ENCODE measurements around the gene TMEM255B. TPM values are rescaled to one million over a fixed set of nuclear protein-coding genes. Genes with fewer than 3 reads are reported as not detected.

The TMEM255B gene
- total and polyA plus RNA-seq, 9 donors = 0.60 to 18.6 (median 7.9) TPM

DNA sequence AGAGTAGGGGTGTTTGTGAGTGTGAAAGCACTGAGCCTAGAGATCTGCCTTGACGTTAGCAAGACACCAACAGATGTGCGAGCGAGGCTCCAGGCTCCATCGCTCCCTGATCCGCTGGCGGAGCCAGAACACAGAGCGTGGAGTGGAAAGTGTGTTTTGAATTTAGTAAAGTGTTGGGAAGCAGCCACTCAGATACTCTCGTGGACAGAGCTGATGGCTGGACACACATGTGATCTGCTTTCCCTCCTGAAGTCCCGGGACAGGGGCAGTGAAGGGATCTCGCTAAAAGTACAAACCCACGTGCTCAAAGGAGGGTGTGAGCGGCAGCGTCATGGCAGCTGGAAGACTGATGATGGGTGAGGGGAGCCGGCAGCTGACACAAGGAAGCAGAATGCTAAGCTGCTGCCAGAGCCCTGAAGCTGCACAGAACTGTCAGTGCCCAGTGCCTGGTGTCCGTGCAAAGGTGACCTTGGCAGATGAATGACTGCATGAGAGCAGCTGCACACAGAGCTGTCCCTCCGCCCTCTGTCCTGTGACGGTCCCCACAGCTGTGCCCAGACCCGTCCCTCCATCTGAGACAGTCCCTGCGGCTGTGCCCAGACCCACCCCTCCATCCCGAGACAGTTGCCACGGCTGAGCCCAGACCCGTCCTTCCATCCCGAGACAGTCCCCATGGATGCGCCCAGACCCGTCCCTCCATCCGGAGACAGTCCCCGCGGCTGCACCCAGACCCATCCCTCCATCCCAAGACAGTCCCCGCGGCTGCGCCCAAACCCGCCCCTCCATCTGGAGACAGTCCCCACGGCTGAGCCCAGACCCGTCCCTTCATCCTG is 29.6 kb upstream of the TMEM255B start:
- Histone ChIP-seq H3K4me1 (ENCODE audit: insufficient read depth) (peaks cover 2% of the 10 kb centered on the region), H3K27me3 (no peaks in the 10 kb centered on the region), H3K36me3 (no peaks in the 10 kb centered on the region), H3K27ac (no peak overlapping the region), H3K9me3 (no peaks in the 10 kb centered on the region), H3K4me3 (no peak overlapping the region)
- intact Hi-C loops (cut with DNase I) = no loop called here
- no peak for DNase-seq
- TF ChIP-seq POLR2A (IDR thresholded peaks at IDR 0.05) (no peak), EP300 (IDR thresholded peaks at IDR 0.05) (no peak)
- TF ChIP-seq, protein P1, sequence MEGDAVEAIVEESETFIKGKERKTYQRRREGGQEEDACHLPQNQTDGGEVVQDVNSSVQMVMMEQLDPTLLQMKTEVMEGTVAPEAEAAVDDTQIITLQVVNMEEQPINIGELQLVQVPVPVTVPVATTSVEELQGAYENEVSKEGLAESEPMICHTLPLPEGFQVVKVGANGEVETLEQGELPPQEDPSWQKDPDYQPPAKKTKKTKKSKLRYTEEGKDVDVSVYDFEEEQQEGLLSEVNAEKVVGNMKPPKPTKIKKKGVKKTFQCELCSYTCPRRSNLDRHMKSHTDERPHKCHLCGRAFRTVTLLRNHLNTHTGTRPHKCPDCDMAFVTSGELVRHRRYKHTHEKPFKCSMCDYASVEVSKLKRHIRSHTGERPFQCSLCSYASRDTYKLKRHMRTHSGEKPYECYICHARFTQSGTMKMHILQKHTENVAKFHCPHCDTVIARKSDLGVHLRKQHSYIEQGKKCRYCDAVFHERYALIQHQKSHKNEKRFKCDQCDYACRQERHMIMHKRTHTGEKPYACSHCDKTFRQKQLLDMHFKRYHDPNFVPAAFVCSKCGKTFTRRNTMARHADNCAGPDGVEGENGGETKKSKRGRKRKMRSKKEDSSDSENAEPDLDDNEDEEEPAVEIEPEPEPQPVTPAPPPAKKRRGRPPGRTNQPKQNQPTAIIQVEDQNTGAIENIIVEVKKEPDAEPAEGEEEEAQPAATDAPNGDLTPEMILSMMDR (IDR thresholded peaks at IDR 0.05) = no peak
- 22 to 53% (median 27%) methylated on average over 34 of the region's 34 CpGs for WGBS, 3 donors

DNA sequence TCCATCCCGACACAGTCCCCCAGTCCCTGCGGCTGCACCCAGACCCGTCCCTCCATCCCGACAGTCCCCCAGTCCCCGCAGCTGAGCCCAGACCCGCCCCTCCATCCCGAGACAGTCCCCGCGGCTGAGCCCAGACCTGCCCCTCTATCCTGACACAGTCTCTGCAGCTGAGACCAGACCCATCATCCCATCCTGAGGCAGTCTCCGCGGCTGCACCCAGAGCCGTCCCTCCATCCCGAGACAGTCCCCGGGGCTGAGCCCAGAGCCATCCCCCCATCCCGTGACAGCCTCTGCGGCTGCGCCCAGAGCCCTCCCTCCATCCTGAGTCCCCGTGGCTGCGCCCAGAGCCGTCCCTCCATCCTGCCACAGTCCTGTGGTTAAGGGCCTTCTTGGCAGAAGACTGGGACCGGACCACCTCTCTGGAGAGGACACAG is 28.8 kb upstream of the TMEM255B start:
- H3K27me3 ChIP-seq = no peaks in the 10 kb centered on the region
- no peak overlapping the region for H3K4me3 ChIP-seq
- intact Hi-C loops (cut with DNase I) = no loop called here
- 37 to 67% (median 58%) methylated on average over 20 to 21 of the region's 21 CpGs for WGBS, 3 donors
- no peaks in the 10 kb centered on the region for H3K4me1 ChIP-seq (ENCODE audit: insufficient read depth)
- H3K27ac ChIP-seq = no peak overlapping the region
- TF ChIP-seq EP300 (IDR thresholded peaks at IDR 0.05) (no peak), POLR2A (IDR thresholded peaks at IDR 0.05) (no peak)
- TF ChIP-seq, protein P1 (IDR thresholded peaks at IDR 0.05) = no peak
- no peaks in the 10 kb centered on the region for H3K36me3 ChIP-seq
- H3K9me3 ChIP-seq = no peaks in the 10 kb centered on the region
- no peak for DNase-seq

DNA sequence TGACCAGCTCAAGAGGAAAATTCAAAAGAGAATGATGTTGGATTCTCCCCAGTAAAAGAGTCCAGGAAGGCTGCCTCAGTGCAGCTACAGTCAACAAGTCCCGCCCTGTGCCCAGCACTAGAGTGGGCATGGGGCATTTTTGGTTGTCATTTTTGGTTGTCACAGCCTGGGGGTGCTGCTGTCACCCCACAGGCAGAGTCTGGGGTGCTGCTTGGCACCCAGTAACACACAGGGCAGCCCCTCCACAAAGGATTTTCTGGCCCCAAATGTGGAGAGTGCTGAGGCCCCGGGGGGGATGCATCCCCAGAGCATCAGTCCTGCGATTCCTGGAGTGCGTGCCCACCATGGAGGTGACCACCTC is 28.2 kb upstream of the TMEM255B start:
- TF ChIP-seq, protein P1 (IDR thresholded peaks at IDR 0.05) = no peak
- TF ChIP-seq POLR2A (IDR thresholded peaks at IDR 0.05) (no peak), EP300 (IDR thresholded peaks at IDR 0.05) (no peak)
- intact Hi-C loops (cut with DNase I) = no loop called here
- no peak for DNase-seq
- Histone ChIP-seq H3K27me3 (no peaks in the 10 kb centered on the region), H3K27ac (no peak overlapping the region), H3K36me3 (no peaks in the 10 kb centered on the region), H3K9me3 (no peaks in the 10 kb centered on the region), H3K4me3 (no peak overlapping the region), H3K4me1 (ENCODE audit: insufficient read depth) (no peaks in the 10 kb centered on the region)
- WGBS, 3 donors = 87 to 95% (median 92%) methylated on average over 4 of the region's 4 CpGs

DNA sequence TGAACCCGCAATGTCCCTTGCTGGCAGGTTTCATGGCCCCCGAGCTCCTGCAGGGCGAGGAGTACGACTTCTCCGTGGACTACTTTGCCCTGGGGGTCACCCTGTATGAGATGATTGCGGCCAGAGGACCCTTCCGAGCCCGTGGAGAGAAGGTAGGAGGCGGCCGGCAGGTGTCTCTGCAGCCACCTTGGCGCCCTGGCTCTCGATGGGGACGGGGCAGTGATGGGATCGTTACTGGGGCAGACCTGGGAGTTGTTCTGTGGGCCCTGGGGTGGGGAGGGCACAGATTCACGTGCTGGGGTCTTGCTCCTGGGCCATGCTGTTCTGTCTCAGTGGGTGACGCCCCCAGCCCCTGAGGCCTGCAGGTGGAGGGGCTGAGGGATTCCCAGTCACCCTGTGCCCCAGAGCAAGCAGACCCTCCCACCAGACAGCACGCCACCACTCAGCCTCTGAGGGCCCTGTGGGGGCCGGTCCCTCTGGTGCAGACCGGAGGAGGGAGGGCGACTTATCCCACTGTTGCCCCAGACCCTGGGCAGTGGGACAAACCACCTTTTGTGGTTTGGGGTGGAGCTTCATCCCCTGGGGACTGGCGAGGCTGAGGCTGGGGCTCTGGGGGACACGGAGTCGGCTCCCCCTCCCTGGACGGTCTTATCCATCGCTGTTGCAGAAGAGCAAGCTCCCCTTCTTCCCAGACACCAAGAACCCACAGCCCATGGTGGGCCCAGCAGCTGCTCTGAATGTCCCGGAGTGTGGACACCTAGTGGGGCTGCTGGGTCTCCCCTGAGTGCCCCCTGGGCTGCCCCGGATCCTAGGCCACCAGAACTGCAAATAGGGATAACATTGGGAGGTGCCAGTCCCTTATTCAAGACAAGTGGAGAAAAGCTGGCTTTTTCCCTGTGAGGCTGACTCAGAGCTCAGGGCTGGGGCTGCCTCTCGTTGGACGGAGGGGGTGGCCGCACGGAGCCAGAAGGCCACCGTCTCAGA is 27.5 kb upstream of the TMEM255B start:
- no peaks in the 10 kb centered on the region for H3K36me3 ChIP-seq
- TF ChIP-seq POLR2A (IDR thresholded peaks at IDR 0.05) (no peak), EP300 (IDR thresholded peaks at IDR 0.05) (no peak)
- TF ChIP-seq, protein P1 (IDR thresholded peaks at IDR 0.05) = no peak
- H3K9me3 ChIP-seq = no peaks in the 10 kb centered on the region
- no peaks in the 10 kb centered on the region for H3K4me1 ChIP-seq (ENCODE audit: insufficient read depth)
- no peak overlapping the region for H3K4me3 ChIP-seq
- no peaks in the 10 kb centered on the region for H3K27me3 ChIP-seq
- intact Hi-C loops (cut with DNase I) = no loop called here
- H3K27ac ChIP-seq = no peak overlapping the region
- no peak for DNase-seq
- 70 to 78% (median 72%) methylated on average over 32 of the region's 32 CpGs for WGBS, 3 donors
